Sigmoid colon (tissue), 7 donors: Measurements from ENCODE around the gene MIF. TPM values are rescaled to one million over a fixed set of nuclear protein-coding genes. Genes with fewer than 3 reads are reported as not detected.

Experiments
- DNase-seq: peaks from one replicate; pipeline ENCODE4 v3.0.0-alpha.2; 2019
- H3K27ac ChIP-seq, 4 donors: fragments of 200-600 bp; sonication (generic); one replicate each; pipeline ENCODE4 v1.5.1; 2016 to 2019; ENCODE audit warnings: mild to moderate bottlenecking in 1 of 4
- H3K27me3 ChIP-seq, 3 donors: fragments of 200-600 bp; sonication (generic); one replicate each; pipeline ENCODE4 v1.5.1; 2019; ENCODE audit warnings: mild to moderate bottlenecking in 1 of 3
- H3K36me3 ChIP-seq, 4 donors: fragments of 200-600 bp; sonication (generic); one replicate each; pipeline ENCODE4 v1.5.1; 2016 to 2019
- H3K4me1 ChIP-seq, 4 donors: fragments of 200-600 bp; sonication (generic); one replicate each; pipeline ENCODE4 v1.5.1; 2017 to 2019
- H3K4me3 ChIP-seq, 4 donors: fragments of 200-600 bp; sonication (generic); one replicate each; pipeline ENCODE4 v1.5.1; 2017 to 2019; ENCODE audit warnings: mild to moderate bottlenecking in 2 of 4, moderate library complexity in 1 of 4
- H3K9me3 ChIP-seq, 4 donors: fragments of 200-600 bp in 3 of 4; sonication (generic) in 3 of 4; one replicate each; pipeline versions ENCODE4 v1.5.1 to v1.6.1; 2013 to 2019
- EP300 ChIP-seq, 4 donors: sonication (generic); formaldehyde crosslinking; IDR thresholded peaks; one replicate each; pipeline ENCODE4 v1.6.1; 2017; ENCODE audit warnings: antibody characterized with exemption in 4 of 4
- POLR2A ChIP-seq, 2 donors: fragments of 450-650 bp; IDR thresholded peaks; one replicate each; pipeline ENCODE4 v1.6.1; 2016; ENCODE audit warnings: antibody characterized with exemption in 2 of 2, mild to moderate bottlenecking in 2 of 2, moderate library complexity in 2 of 2
- POLR2AphosphoS5 ChIP-seq, 4 donors: sonication (generic); formaldehyde crosslinking; IDR thresholded peaks; one replicate each; pipeline ENCODE4 v1.6.1; 2017; ENCODE audit warnings: antibody characterized with exemption in 4 of 4
- WGBS, 2 donors: extraction: QIAGEN DNeasy Blood & Tissue Kit; methylation state at CpG; one replicate each; pipeline ENCODE4 v1.1.7; 2013; 5-methylcytosine and 5-hydroxymethylcytosine counted together
- intact Hi-C: fragments of 100-400 bp; cut with DNase I; formaldehyde crosslinking; loops from one replicate; pipeline ENCODE4 v1.15.1; 2023
- polyA plus RNA-seq, 3 donors: library from polyadenylated mRNA; stranded (reverse); fragments of 200-250 nt; gene quantifications; one replicate each; pipeline ENCODE4 v1.2.3, GENCODE V29; 2013
- total RNA-seq, 4 donors: library from RNA; depleted of rRNA; stranded (reverse); fragments of >200 nt; gene quantifications; one replicate each; pipeline ENCODE4 v1.1.0, GENCODE V29; 2016
- TF ChIP-seq, protein P1 (sequence below), 4 experiments: fragments of 450-650 bp in 3 of 4; fragments of 200-600 bp in 1 of 4; IDR thresholded peaks; one replicate each; pipeline ENCODE4 v1.5.1; 2016 to 2019; ENCODE audit warnings: antibody characterized with exemption in 4 of 4, mild to moderate bottlenecking in 3 of 4, moderate library complexity in 2 of 4
- donor health status: healthy with polysubstance abuse.
- donor health status: Bipolar disorder and iron deficiency.
- donor health status: healthy.

The MIF gene
- total and polyA plus RNA-seq, 7 donors, result 159 to 684 (median 296) TPM

DNA sequence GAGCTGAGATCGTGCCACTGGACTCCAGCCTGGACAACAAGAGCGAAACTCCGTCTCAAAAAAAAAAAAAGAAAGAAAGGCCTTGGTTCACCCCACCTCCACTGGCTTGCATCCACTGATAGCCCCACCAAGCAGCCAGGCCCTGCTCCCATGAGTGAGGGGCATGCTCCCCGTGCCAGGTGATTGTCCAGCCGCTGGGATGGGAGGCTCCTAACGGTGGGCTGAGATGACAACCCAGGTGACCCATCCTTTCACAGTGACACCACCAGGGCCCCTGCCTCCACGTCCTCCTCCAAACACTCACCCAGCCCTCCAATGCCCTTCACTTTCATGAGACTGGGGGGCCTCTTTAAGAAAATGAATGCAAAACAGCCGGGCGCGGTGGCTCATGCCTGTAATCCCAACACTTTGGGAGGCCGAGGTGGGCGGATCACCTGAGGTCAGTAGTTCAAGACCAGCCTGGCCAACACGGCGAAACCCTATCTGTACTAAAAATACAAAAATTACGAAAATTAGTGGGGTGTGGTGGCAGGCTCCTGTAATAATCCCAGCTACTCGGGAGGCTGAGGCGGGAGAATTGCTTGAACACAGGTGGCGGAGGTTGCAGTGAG lies 46.8 kb upstream of the MIF start:
- intact Hi-C loops, result loop anchor here (5.0 kb wide), 2 partner anchors 80 to 305 kb away; partner anchors contain the start of gene CHCHD10
- peaks cover 0 to 14% (median 9%) of the 10 kb centered on the region in 4 donors for H3K4me1 ChIP-seq
- no peak overlapping the region for H3K27ac ChIP-seq

DNA sequence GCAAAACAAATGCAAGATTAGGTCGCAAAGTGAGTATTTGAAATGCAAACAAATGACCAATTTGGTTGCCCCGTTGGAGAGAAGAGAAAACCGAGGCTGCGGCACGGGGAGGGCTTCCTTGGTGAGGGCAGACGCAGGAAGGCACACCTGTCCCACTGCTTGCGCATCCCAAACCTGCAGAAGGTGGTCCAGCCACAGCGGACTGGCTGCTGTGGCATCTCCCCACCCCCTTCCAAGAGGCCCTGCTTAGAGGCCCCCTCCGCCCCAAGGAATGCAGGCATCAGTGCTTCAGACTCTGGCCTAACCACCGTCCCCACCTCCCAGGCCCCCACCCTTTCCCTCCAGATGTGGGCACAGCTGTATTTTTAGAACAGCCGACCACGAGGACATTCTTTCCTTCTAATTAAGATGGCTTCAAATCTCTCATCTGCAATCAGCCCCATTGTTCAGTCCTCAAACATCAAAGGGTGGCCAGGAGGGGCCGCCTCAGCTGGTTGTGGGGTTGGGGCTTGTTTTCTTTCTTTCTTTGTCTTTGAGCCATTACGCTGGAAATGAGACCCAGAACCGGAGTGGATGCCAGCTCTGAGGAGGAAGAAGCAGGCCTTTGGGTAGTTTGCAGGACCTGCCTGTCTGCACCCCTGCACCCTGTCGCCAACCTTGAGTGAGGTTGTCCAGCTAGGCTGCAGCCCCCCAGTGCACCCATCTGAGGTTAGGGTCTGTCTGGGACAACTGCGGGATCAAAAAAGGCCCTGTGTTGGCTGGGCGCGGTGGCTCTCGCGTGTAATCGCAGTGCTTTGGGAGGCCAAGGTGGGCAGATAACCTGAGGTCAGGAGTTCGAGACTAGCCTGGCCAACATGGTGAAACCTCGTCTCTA lies 46.0 kb upstream of the MIF start:
- no peak overlapping the region for H3K27ac ChIP-seq
- no peaks in the 10 kb centered on the region for H3K9me3 ChIP-seq
- WGBS, 2 donors, result 79 to 82% methylated on average over 24 of the region's 24 CpGs
- intact Hi-C loops, result loop anchor here (5.0 kb wide), 2 partner anchors 81 to 306 kb away; partner anchors contain the start of gene CHCHD10
- H3K4me1 ChIP-seq, result peaks cover 0 to 14% (median 9%) of the 10 kb centered on the region in 4 donors
- H3K27me3 ChIP-seq, result no peaks in the 10 kb centered on the region
- H3K36me3 ChIP-seq, result no peaks in the 10 kb centered on the region
- H3K4me3 ChIP-seq, result no peak overlapping the region
- TF ChIP-seq POLR2AphosphoS5 (IDR thresholded peaks at IDR 0.05), result no peak
- no peak for TF ChIP-seq EP300 (IDR thresholded peaks at IDR 0.05)
- TF ChIP-seq POLR2A (IDR thresholded peaks at IDR 0.05), result no peak
- no peak for DNase-seq

More for the DNA sequence above, 46.8 kb upstream of the MIF start:
- TF ChIP-seq POLR2AphosphoS5 (IDR thresholded peaks at IDR 0.05) (no peak), POLR2A (IDR thresholded peaks at IDR 0.05) (no peak), EP300 (IDR thresholded peaks at IDR 0.05) (no peak)
- TF ChIP-seq, protein P1, sequence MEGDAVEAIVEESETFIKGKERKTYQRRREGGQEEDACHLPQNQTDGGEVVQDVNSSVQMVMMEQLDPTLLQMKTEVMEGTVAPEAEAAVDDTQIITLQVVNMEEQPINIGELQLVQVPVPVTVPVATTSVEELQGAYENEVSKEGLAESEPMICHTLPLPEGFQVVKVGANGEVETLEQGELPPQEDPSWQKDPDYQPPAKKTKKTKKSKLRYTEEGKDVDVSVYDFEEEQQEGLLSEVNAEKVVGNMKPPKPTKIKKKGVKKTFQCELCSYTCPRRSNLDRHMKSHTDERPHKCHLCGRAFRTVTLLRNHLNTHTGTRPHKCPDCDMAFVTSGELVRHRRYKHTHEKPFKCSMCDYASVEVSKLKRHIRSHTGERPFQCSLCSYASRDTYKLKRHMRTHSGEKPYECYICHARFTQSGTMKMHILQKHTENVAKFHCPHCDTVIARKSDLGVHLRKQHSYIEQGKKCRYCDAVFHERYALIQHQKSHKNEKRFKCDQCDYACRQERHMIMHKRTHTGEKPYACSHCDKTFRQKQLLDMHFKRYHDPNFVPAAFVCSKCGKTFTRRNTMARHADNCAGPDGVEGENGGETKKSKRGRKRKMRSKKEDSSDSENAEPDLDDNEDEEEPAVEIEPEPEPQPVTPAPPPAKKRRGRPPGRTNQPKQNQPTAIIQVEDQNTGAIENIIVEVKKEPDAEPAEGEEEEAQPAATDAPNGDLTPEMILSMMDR (IDR thresholded peaks at IDR 0.05), result no peak
- peak; percentile 62 for DNase-seq
- Histone ChIP-seq H3K27me3 (no peaks in the 10 kb centered on the region), H3K4me3 (no peak overlapping the region), H3K36me3 (no peaks in the 10 kb centered on the region), H3K9me3 (no peaks in the 10 kb centered on the region)
- WGBS, 2 donors, result 87 to 89% methylated on average over 18 of the region's 18 CpGs

- no peak overlapping the region for H3K27ac ChIP-seq
- no peaks in the 10 kb centered on the region for H3K9me3 ChIP-seq
- peak; percentile 87 for DNase-seq
- H3K4me1 ChIP-seq, result peaks cover 0 to 14% (median 9%) of the 10 kb centered on the region in 4 donors
- TF ChIP-seq EP300 (IDR thresholded peaks at IDR 0.05), result no peak
- TF ChIP-seq, protein P1 (IDR thresholded peaks at IDR 0.05), result peak; percentile 91 to 95 (median 93)
- 26 to 29% methylated on average over 62 of the region's 62 CpGs for WGBS, 2 donors
- peak overlapping the region in 1 of 4 donors; percentile 10 for H3K4me3 ChIP-seq
- no peaks in the 10 kb centered on the region for H3K36me3 ChIP-seq
- intact Hi-C loops, result loop anchor here (5.0 kb wide), 2 partner anchors 82 to 307 kb away; partner anchors contain the start of gene CHCHD10
- H3K27me3 ChIP-seq, result no peaks in the 10 kb centered on the region
Measured at GRCh38 chr22:23849009-23850006, 44.9 kb upstream of the MIF start.

DNA sequence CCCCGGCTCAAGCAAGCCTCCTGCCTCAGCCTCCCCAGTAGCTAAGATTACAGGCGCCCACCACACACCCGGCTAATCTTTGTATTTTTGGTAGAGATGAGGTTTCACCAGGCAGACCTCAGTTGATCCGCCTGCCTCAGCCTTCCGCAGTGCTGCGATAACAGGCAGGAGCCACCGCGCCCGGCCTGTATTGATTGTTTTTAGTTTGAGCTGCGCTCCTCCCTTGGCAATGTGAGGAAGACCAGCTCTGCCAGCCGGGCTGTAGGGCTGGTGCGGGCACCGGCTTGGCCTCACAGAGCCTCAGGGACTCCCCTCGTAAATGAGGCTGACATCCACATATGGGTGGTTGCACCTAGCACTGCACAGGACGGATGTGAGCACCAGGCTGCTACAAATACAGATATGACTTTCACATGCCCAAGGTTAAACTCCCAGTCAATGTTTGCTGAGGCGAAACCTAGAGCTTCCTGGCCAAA lies 44.0 kb upstream of the MIF start:
- TF ChIP-seq, protein P1 (IDR thresholded peaks at IDR 0.05), result no peak
- TF ChIP-seq EP300 (IDR thresholded peaks at IDR 0.05), result no peak
- no peak for TF ChIP-seq POLR2A (IDR thresholded peaks at IDR 0.05)
- TF ChIP-seq POLR2AphosphoS5 (IDR thresholded peaks at IDR 0.05), result no peak
- peaks cover 0 to 12% (median 9%) of the 10 kb centered on the region in 4 donors for H3K4me1 ChIP-seq
- 52 to 79% methylated on average over 16 of the region's 16 CpGs for WGBS, 2 donors
- no peaks in the 10 kb centered on the region for H3K36me3 ChIP-seq
- intact Hi-C loops, result no loop called here
- no peak for DNase-seq
- no peaks in the 10 kb centered on the region for H3K9me3 ChIP-seq
- H3K4me3 ChIP-seq, result no peak overlapping the region
- no peaks in the 10 kb centered on the region for H3K27me3 ChIP-seq
- H3K27ac ChIP-seq, result no peak overlapping the region
